ENCODE data around the gene PSMB7.

The PSMB7 gene

GRCh38 chr9:124343533-124344290, 71.5 kb downstream of the PSMB7 start:
- DNase-seq: peak; percentile 12

DNA sequence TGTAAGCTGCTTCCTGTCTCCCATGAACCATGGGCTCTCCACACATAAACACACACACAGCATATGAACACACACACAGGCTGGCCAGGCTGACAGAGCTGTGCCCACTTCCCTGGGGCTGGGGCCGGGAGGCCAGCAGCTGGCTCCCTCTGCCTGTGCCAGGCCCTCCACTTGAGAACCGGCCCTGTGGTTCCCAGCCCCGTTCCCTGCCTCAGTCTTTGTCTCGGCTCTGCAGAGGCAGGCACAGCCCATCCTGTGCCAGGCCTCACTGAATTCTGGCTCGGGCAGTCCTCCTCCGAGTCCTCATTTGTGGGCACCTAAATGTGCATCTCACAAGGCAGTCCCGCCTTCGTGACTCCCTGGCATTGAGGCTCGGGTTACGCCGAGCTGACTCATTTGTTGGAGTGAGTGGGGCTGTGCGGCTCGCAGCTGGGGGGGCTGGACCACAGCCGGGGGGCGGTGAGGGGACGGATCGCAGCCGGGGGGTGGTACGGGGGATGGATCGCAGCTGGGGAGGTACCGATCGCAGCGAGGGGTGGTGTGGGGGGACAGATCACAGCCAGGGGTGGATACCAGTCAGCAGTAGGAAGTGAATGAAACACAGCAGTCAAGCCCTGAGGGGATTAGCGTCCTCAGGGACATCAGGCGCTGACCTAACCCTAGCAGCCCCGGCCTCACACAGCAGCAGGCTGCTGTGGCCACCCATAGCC, 72.3 kb downstream of the PSMB7 start:
- peak; percentile 88 for DNase-seq

GRCh38 chr9:124342402-124342775, 72.9 kb downstream of the PSMB7 start:
- no peak for DNase-seq

GRCh38 chr9:124341455-124342170, 73.6 kb downstream of the PSMB7 start:
- DNase-seq: no peak

- DNase-seq: no peak
Observed at GRCh38 chr9:124340219-124341069, 74.8 kb downstream of the PSMB7 start.

GRCh38 chr9:124339603-124340146, 75.6 kb downstream of the PSMB7 start:
- no peak for DNase-seq

- no peak for DNase-seq
Observed at GRCh38 chr9:124337562-124337961, 77.7 kb downstream of the PSMB7 start.

DNA sequence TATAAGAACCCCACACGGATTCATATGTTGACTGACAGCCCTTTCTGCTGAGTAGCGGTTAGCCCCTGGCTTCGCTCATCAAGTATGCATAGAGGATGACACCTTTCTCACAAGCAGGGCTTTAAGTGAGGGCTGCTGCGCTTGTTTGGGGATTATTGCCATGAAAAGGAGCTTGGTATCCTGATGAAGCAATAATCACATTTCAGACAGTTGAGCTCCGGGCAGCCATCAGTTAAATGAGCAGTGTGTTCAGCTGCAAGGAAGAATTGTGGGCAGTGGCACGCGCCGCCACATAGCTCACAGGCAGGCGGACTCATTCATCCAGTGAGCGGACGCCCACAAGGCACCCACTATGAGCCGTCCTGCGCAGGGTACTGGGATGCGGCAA, 79.9 kb downstream of the PSMB7 start:
- no peak for DNase-seq

- DNase-seq: no peak
Observed at GRCh38 chr9:124334568-124335319, 80.5 kb downstream of the PSMB7 start.

DNA sequence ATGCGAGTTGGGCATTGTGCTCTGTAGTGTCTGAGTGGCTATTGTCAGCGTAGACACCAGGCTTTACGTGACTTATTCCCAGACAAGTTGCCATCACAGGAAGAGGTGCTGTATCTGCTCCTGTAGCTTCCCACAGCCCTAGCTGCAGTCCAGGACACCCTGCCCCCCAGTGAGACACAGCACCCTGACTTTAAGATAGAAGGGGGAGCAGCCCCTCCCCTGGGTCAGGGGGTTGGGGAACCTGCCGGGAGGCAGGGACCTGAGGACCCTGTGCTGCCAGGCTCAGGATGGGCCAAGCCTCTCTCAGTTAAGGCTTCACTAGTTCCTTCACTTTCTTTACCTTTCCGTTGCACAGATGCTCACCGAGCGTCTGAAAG, 82.1 kb downstream of the PSMB7 start:
- DNase-seq: no peak

GRCh38 chr9:124332361-124333202, 82.7 kb downstream of the PSMB7 start:
- DNase-seq: peak; percentile 76

DNA sequence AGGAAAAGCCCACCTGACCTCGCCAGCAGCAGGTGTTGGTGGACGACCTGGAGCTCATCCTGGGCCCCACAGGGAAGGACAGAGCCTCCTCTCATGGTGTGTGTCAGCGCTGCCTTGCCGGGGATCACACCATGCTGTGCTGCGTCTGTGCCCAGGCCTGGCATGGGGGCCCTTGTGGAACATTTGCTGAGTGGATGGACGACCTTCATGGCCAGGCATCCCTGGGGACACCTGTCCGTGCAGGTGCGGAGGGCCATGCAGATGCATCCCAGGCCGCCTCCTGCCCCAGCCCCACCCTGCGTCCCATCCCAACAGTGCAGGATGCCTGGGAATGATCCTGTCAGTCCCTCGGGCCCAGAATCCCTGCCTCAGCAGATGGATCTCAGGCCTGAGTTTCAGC, 83.7 kb downstream of the PSMB7 start:
- no peak for DNase-seq

DNA sequence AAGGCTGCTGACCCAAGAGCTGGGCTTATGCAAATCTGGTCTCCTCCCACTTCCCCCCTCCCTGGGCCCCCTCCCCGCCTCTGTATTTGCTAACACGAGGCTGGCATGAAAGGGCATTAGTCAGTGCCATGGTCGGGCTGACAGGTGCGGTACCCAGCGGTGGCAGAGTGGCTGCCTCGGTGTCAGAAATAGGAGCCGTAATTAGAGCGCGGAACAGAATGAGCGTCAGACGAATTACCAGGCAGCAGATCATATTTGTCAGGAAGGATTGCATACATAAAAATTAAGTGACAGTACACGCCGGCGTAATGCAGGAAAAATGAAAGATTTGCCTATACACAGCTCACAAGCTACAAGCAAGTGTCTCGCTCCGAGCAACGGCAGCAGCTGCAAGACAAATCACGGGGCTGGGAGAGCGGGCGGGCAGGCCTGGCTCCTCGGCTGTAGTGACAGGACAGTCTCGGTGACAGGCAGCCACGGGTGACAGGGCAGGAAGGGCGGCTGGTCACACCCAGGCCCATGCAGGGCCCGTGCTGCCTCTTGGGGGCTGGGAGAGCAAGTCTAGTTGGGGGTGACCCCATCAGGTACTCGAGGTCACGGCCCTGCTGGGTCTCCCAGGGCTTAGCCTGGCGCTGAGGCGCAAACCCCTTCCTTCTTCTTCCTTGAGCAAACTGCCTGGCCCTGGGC, 85.1 kb downstream of the PSMB7 start:
- peak; percentile 49 for DNase-seq

DNA sequence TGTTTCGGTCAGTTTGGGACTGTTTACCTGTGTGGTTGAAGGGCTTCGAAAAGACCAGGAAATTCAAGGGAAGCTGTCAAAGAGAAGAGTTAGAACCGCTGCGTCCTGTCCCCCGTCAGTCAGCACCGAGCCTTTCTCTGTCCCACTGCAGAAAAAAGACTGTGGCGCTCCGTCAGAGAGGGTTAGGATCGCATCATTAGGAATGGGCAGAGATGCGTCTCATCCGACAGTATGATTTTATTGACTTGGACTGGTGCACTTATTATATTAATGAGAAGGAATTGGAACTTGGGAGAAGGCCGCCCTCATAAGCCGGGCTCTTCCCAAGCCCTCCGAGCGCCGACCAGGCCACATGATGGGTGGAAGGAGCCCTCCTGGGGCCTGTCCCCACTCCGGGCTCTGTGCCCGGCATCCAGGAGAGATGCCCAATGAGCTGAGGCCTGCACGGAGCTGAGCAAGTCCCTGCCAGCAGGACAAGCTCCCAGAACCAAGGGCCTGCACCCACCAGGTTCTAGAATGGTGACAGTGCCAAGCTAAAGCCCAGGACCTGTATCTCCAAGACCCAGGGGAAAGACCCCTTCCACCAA, 85.9 kb downstream of the PSMB7 start:
- no peak for DNase-seq

DNA sequence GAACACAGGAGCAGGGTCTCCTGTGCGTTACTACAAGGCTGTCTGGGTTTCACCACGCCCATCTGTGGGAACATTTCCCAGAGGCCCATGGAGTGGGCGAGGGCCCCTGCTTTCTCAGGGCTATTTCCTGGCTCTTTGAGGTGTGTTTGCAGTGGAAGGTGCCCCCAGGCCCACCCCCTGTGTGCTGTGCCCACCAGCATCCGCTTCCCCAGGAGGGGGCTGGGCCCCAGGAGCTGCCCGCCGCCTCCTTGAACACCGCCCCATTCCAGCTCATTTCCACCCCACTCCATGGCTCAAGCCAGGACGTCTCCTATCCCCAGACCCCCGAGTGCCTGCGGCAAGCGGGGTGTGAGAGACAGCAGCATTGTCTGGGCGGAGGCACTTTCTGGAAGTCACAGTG, 87.0 kb downstream of the PSMB7 start:
- DNase-seq: no peak

- DNase-seq: no peak
Observed at GRCh38 chr9:124327491-124327890, 87.8 kb downstream of the PSMB7 start.

GRCh38 chr9:124326378-124326777, 88.9 kb downstream of the PSMB7 start:
- no peak for DNase-seq

DNA sequence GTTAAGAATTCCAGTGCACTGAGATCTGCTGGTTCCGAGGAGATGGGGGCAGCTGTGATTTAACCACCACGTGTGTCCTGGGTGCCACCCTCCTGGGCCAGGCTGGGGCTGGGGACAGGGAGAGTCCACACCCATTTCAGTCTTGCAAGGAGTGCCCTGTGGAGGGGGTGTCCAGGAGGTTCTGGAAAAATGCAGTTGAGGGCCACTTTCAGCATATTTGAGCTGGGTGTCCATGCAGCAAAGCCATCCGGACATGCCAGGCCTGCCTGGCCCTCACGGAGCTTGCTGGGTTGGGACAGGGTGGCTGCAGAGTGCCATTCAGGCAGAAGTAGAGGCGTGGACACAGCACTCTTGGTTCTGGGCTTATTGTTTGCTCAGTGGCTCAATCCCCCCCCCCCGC, 89.4 kb downstream of the PSMB7 start:
- DNase-seq: no peak

GRCh38 chr9:124323904-124324303, 91.3 kb downstream of the PSMB7 start:
- no peak for DNase-seq

Measured in left hindlimb (tissue), 1 donor.